GM23338 (cell line): ENCODE results near the gene CD4. TPM values are rescaled to one million over a fixed set of nuclear protein-coding genes. Genes with fewer than 3 reads are reported as not detected.

Experiments used
- ATAC-seq: fragments of 200-7000 bp; cut with Tn5 transposase; 3 replicates; pipeline ENCODE4 v1.9.1; 2020
- DNase-seq: peaks from one replicate; pipeline ENCODE4 v3.0.0-alpha.2; 2015; ENCODE audit warnings: low spot score
- H2AFZ ChIP-seq: fragments of 200-600 bp; sonication (generic); 2 replicates; pipeline ENCODE4 v1.8.0; 2016; ENCODE audit warnings: antibody characterized with exemption, mild to moderate bottlenecking, moderate library complexity
- H3F3A ChIP-seq: fragments of 200-600 bp; sonication (generic); replicated peaks from 2 replicates; pipeline ENCODE4 v1.8.0; 2017; ENCODE audit warnings: antibody characterized with exemption, mixed run types, low read depth
- H3K27ac ChIP-seq: fragments of 200-600 bp; sonication (generic); 2 replicates; pipeline ENCODE4 v1.6.1; 2016; ENCODE audit warnings: low read depth
- H3K27me3 ChIP-seq: fragments of 200-600 bp; sonication (generic); 2 replicates; pipeline ENCODE4 v1.8.0; 2016; ENCODE audit warnings: mild to moderate bottlenecking, mixed run types, moderate library complexity; ENCODE audit not compliant: insufficient read depth
- H3K36me3 ChIP-seq: fragments of 200-600 bp; sonication (generic); 2 replicates; pipeline ENCODE4 v1.8.0; 2016; ENCODE audit warnings: mild to moderate bottlenecking; ENCODE audit not compliant: insufficient read depth
- H3K4me1 ChIP-seq: fragments of 200-600 bp; sonication (generic); 2 replicates; pipeline ENCODE4 v1.8.0; 2016; ENCODE audit warnings: mild to moderate bottlenecking, moderate library complexity; ENCODE audit not compliant: insufficient read depth
- H3K4me2 ChIP-seq: fragments of 200-600 bp; sonication (generic); 2 replicates; pipeline ENCODE4 v1.7.1; 2017; ENCODE audit warnings: mixed run types
- H3K4me3 ChIP-seq: fragments of 200-600 bp; sonication (generic); 2 replicates; pipeline ENCODE4 v1.6.1; 2016; ENCODE audit warnings: mixed run types
- H3K79me2 ChIP-seq: fragments of 200-600 bp; sonication (generic); replicated peaks from 2 replicates; pipeline ENCODE4 v1.8.0; 2017; ENCODE audit warnings: mild to moderate bottlenecking; ENCODE audit not compliant: insufficient read depth
- H3K9me2 ChIP-seq: fragments of 200-600 bp; sonication (generic); 2 replicates; pipeline ENCODE4 v1.8.0; 2017; ENCODE audit not compliant: insufficient read depth
- H4K20me1 ChIP-seq: fragments of 200-600 bp; sonication (generic); replicated peaks from 2 replicates; pipeline ENCODE4 v1.8.0; 2017; ENCODE audit warnings: mild to moderate bottlenecking; ENCODE audit not compliant: insufficient read depth
- H3K27ac Mint-ChIP-seq: 2 replicates; pipeline ENCODE4 v1.8.0; 2020; ENCODE audit warnings: inconsistent platforms, mild to moderate bottlenecking, moderate library complexity, mixed read lengths
- H3K27me3 Mint-ChIP-seq: 3 replicates; pipeline ENCODE4 v1.8.0; 2022; ENCODE audit warnings: low read depth, mild to moderate bottlenecking, moderate library complexity, mixed read lengths, inconsistent platforms; ENCODE audit not compliant: insufficient read depth, poor library complexity
- H3K36me3 Mint-ChIP-seq: 3 replicates; pipeline ENCODE4 v1.8.0; 2021; ENCODE audit warnings: low read depth, mild to moderate bottlenecking, inconsistent platforms, moderate library complexity, mixed read lengths
- H3K4me1 Mint-ChIP-seq: 3 replicates; pipeline ENCODE4 v1.8.0; 2020; ENCODE audit warnings: mild to moderate bottlenecking, inconsistent platforms, mixed read lengths
- H3K4me3 Mint-ChIP-seq: 3 replicates; pipeline ENCODE4 v1.8.0; 2021; ENCODE audit warnings: moderate library complexity, mild to moderate bottlenecking, inconsistent platforms, mixed read lengths
- H3K9me3 Mint-ChIP-seq: 3 replicates; pipeline ENCODE4 v1.8.0; 2020; ENCODE audit warnings: moderate library complexity, mild to moderate bottlenecking, inconsistent platforms, mixed read lengths
- CREB1 ChIP-seq: fragments of 250-450 bp; sonication (Bioruptor Pico); IDR thresholded peaks from 2 replicates; pipeline ENCODE4 v1.5.0; 2020; ENCODE audit warnings: low read depth, mild to moderate bottlenecking, moderate library complexity
- CTCF ChIP-seq, 2 experiments: fragments of 200-600 bp in 1 of 2; sonication (generic) in 1 of 2; conservative IDR thresholded peaks; 2 replicates each; pipeline versions ENCODE4 v1.5.1 to v1.6.1; 2016 to 2017; ENCODE audit warnings: antibody characterized with exemption in 2 of 2, low read depth in 2 of 2, mild to moderate bottlenecking in 2 of 2, moderate library complexity in 1 of 2
- EZH2phosphoT487 ChIP-seq: fragments of 200-600 bp; sonication (generic); IDR thresholded peaks from one replicate; pipeline ENCODE4 v1.8.1; 2018; ENCODE audit warnings: antibody characterized with exemption; ENCODE audit not compliant: unreplicated experiment
- JUNB ChIP-seq: IDR thresholded peaks from one replicate; pipeline ENCODE4 v1.6.1; 2016; ENCODE audit warnings: antibody characterized with exemption; ENCODE audit not compliant: unreplicated experiment
- ZNF331 ChIP-seq: fragments of 250-450 bp; sonication (Bioruptor Pico); IDR thresholded peaks from 2 replicates; pipeline ENCODE4 v1.5.0; 2020; ENCODE audit warnings: low read depth, mild to moderate bottlenecking, moderate library complexity
- ZNF462 ChIP-seq: fragments of 250-450 bp; sonication (Bioruptor Pico); IDR thresholded peaks from 2 replicates; pipeline ENCODE4 v1.5.0; 2020; ENCODE audit warnings: mild to moderate bottlenecking, moderate library complexity
- polyA plus RNA-seq: library from polyadenylated mRNA; unstranded; fragments of >200 nt; fragmentation: Nextera tagmentation; extraction: Ambion mirVana; gene quantifications from 2 replicates; pipeline ENCODE4 v1.2.1, GENCODE V29; 2016
- total RNA-seq: library from RNA; depleted of rRNA; stranded (reverse); fragments of >200 nt; shearing (Covaris generic); gene quantifications from 2 replicates; pipeline ENCODE4 v1.2.3, GENCODE V29; 2014

CD4 gene
- total and polyA plus RNA-seq, 2 experiments from 2014 or later: 1.5 to 2.0 TPM

GRCh38 chr12:6787309-6787708 lies 2.0 kb upstream of the CD4 start (continued):
- TF ChIP-seq ZNF462 (CRISPR knock-in tag) (no peak), JUNB (no peak), CTCF (conservative IDR thresholded peaks at IDR 0.05; ENCODE audit: low read depth in 2 of 2) (no peak), CREB1 (CRISPR knock-in tag) (no peak), EZH2phosphoT487 (no peak)

GRCh38 chr12:6790496-6791150 lies 1.3 kb downstream of the CD4 start:
- Histone ChIP-seq H2AFZ (no peak overlapping the region; the same call in 1 of the 2 replicates), H4K20me1 (no peaks in the 10 kb centered on the region), H3K9me2 (no peaks in the 10 kb centered on the region), H3K27me3 (no peaks in the 10 kb centered on the region), H3K4me1 (peaks cover 22% of the 10 kb centered on the region), H3K4me2 (no peak overlapping the region), H3K4me3 (no peak overlapping the region), H3K27ac (no peak overlapping the region), H3K79me2 (no peaks in the 10 kb centered on the region), H3F3A (no peaks in the 10 kb centered on the region), H3K36me3 (no peaks in the 10 kb centered on the region)
- H3K27me3 Mint-ChIP-seq: peaks cover 12% of the 10 kb centered on the region
- DNase-seq (no peak), ATAC-seq (no peak)
- no peak overlapping the region for H3K4me3 Mint-ChIP-seq
- peaks cover 29% of the 10 kb centered on the region for H3K4me1 Mint-ChIP-seq
- no peak overlapping the region for H3K27ac Mint-ChIP-seq
- H3K36me3 Mint-ChIP-seq: no peaks in the 10 kb centered on the region; the same call in 2 of the 3 replicates
- TF ChIP-seq ZNF331 (CRISPR knock-in tag): no peak
- no peaks in the 10 kb centered on the region for H3K9me3 Mint-ChIP-seq
